Adrenal gland (tissue), 5 donors: ENCODE data around the gene OTC.

ENCODE experiments used
- CTCF ChIP-seq, 6 experiments: fragments of 450-650 bp in 4 of 6; fragments of 200-600 bp in 2 of 6; sonication (generic) in 1 of 6; IDR thresholded peaks; 1 replicate in 5 of 6; 2 replicates in 1 of 6; pipeline versions ENCODE4 v1.5.1 to v1.8.0; 2016 to 2021; ENCODE audit warnings: antibody characterized with exemption in 6 of 6, mild to moderate bottlenecking in 2 of 6, moderate library complexity in 1 of 6
- POLR2A ChIP-seq, 2 donors: fragments of 450-650 bp; IDR thresholded peaks; one replicate each; pipeline ENCODE4 v1.6.1; 2017; ENCODE audit warnings: antibody characterized with exemption in 2 of 2, mild to moderate bottlenecking in 2 of 2, moderate library complexity in 1 of 2
- donor health status: DM: no; HTN: no; CAD: no.

DNA sequence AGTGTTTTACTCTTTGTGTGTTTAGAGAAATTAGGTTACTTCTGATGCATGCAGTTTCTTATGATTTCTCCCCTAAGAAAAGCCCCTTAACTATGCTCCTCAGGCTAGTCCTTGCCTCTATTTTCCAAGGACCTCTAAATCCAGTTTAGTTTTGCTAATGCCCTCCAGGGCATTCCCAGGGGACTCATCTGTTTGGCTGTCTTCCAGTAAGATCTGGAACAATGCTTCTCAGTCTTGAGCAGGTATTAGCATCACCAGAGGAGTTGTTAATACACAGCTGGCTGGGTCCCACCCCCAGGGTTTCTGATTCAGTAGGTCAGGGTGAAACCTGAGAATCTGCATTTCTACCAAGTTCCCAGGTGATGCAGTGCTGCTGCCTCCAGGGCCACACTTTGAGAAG lies 56.9 kb downstream of the OTC start:
- no peak for TF ChIP-seq CTCF (IDR thresholded peaks at IDR 0.05)
- no peak for TF ChIP-seq POLR2A (IDR thresholded peaks at IDR 0.05)
